HepG2 (cell line): ENCODE data around the gene TCERG1L. TPM values are rescaled to one million over a fixed set of nuclear protein-coding genes. Genes with fewer than 3 reads are reported as not detected.

Source experiments
- ATAC-seq: fragments of 200-7000 bp; cut with Tn5 transposase; 3 replicates; pipeline ENCODE4 v1.9.1; 2020; ENCODE audit warnings: mild to moderate bottlenecking, moderate library complexity
- BruUV-seq: library from RNA; stranded (reverse); fragments of 400-500 nt; replicated peaks from 2 replicates; lab custom pipeline; 2021; lab: Mats Ljungman, UMichigan
- CTCF ChIA-PET: fragments of 300-600 bp; formaldehyde crosslinking; extraction: SDS; loops from one replicate; lab custom pipeline; 2021; ENCODE audit warnings: low total read pairs, inconsistent platforms, low intra/inter-chr PET ratio; lab: Yijun Ruan, JAX
- POLR2A ChIA-PET: fragments of 350-600 bp; sonication (Branson Sonifier 250); formaldehyde crosslinking; loops from one replicate; lab custom pipeline; 2020; ENCODE audit warnings: antibody characterized with exemption, inconsistent platforms; lab: Yijun Ruan, JAX
- DNase-seq: peaks from one replicate; pipeline ENCODE4 v3.0.0-alpha.2; 2015; ENCODE audit warnings: low spot score
- FAIRE-seq: peaks from 3 replicates; lab custom pipeline; 2011; peaks lifted over from hg19 to GRCh38; lab: Jason Lieb, UNC
- H2AFZ ChIP-seq: one replicate; pipeline ENCODE4 v1.6.1; 2011; ENCODE audit warnings: low read length, inconsistent platforms
- H3K27ac ChIP-seq: fragments of 300-600 bp; 3 replicates; pipeline ENCODE4 v1.8.0; 2011; ENCODE audit warnings: mixed run types, mild to moderate bottlenecking, mixed read lengths, low read length, inconsistent platforms; ENCODE audit not compliant: insufficient read depth; ENCODE audit errors: extremely low read length
- H3K27me3 ChIP-seq, 2 experiments: fragments of 200-600 bp in 1 of 2; 2 replicates in 1 of 2; 3 replicates in 1 of 2; pipeline versions ENCODE4 v1.6.0 to v1.8.0; 2011; ENCODE audit warnings: low read length in 2 of 2, mild to moderate bottlenecking in 2 of 2, moderate library complexity in 2 of 2, inconsistent platforms in 1 of 2; ENCODE audit not compliant: insufficient read depth in 2 of 2, control insufficient read depth in 1 of 2
- H3K36me3 ChIP-seq, 2 experiments: fragments of 200-600 bp in 1 of 2; replicated peaks in 1 of 2; 2 replicates in 1 of 2; 3 replicates in 1 of 2; pipeline versions ENCODE4 v1.5.1 to v1.8.0; 2011; ENCODE audit warnings: low read length in 2 of 2, inconsistent platforms in 1 of 2; ENCODE audit not compliant: insufficient read depth in 2 of 2, control insufficient read depth in 1 of 2
- H3K4me1 ChIP-seq: 2 replicates; pipeline ENCODE4 v1.5.1; 2012; ENCODE audit warnings: low read length, inconsistent platforms; ENCODE audit not compliant: insufficient read depth
- H3K4me2 ChIP-seq: 2 replicates; pipeline ENCODE4 v1.6.0; 2011; ENCODE audit warnings: low read depth, low read length, inconsistent platforms
- H3K4me3 ChIP-seq, 3 experiments: fragments of 200-600 bp in 1 of 3; sonication (generic), shearing (Covaris generic) in 1 of 3; replicated peaks in 1 of 3; 2 replicates each; pipeline ENCODE4 v1.5.1; 2011 to 2016; ENCODE audit warnings: low read length in 3 of 3, inconsistent platforms in 2 of 3, low read depth in 2 of 3, mild to moderate bottlenecking in 2 of 3, control low read depth in 1 of 3, mixed read lengths in 1 of 3; ENCODE audit not compliant: insufficient read depth in 1 of 3
- H3K79me2 ChIP-seq: one replicate; pipeline ENCODE4 v1.6.1; 2011; ENCODE audit warnings: low read length, inconsistent platforms; ENCODE audit not compliant: insufficient read depth
- H3K9ac ChIP-seq: 2 replicates; pipeline ENCODE4 v1.6.0; 2011; ENCODE audit warnings: mild to moderate bottlenecking, low read depth, low read length, inconsistent platforms; ENCODE audit not compliant: insufficient read depth
- H3K9me3 ChIP-seq: 2 replicates; pipeline ENCODE4 v1.5.1; 2012; ENCODE audit warnings: mild to moderate bottlenecking, low read length
- H4K20me1 ChIP-seq: 2 replicates; pipeline ENCODE4 v1.6.0; 2011; ENCODE audit warnings: inconsistent platforms, mild to moderate bottlenecking, low read length, moderate library complexity; ENCODE audit not compliant: insufficient read depth
- RFX3 ChIP-seq: IDR thresholded peaks from 2 replicates; pipeline ENCODE4 v1.6.1; 2016; ENCODE audit warnings: missing biosample characterization, missing genetic modification reagents
- ZBTB20 ChIP-seq: sonication (generic); formaldehyde crosslinking; IDR thresholded peaks from 2 replicates; pipeline ENCODE4 v1.8.1; 2023; ENCODE audit warnings: missing genetic modification reagents, low read depth, mild to moderate bottlenecking, borderline replicate concordance
- ZNF607 ChIP-seq: sonication (generic); formaldehyde crosslinking; IDR thresholded peaks from 2 replicates; pipeline ENCODE4 v1.5.1; 2020; ENCODE audit warnings: missing genetic modification reagents, mild to moderate bottlenecking, borderline replicate concordance
- WGBS: methylation state at CpG from one replicate; pipeline ENCODE4 v1.1.6; 2017; ENCODE audit warnings: low lambda C conversion rate; 5-methylcytosine and 5-hydroxymethylcytosine counted together
- in situ Hi-C: cut with HindIII; loops from 2 replicates; pipeline ENCODE4 v1.10.0; 2017; ENCODE audit warnings: low pct_unique_long_range_greater_than_20kb; ENCODE audit not compliant: extremely low pct_ligation_motif_present
- intact Hi-C: fragments of 100-400 bp; cut with micrococcal nuclease; formaldehyde crosslinking; loops from one replicate; pipeline ENCODE4 v1.10.0; 2022; ENCODE audit not compliant: unreplicated experiment
- polyA plus RNA-seq, 8 experiments: library from polyadenylated mRNA; depleted of rRNA in 3 of 8; stranded (reverse) in 7 of 8; unstranded in 1 of 8; fragments of >200 nt; fragmentation: Illumina TruSeq in 4 of 8; extraction: Trizol in 4 of 8; gene quantifications; 2 replicates each; pipeline versions ENCODE4 v1.2.1 to v1.2.3, GENCODE V29; 2011 to 2016; ENCODE audit warnings: low read depth in 4 of 8, missing spikeins in 1 of 8, mixed read lengths in 1 of 8; ENCODE audit not compliant: insufficient read depth in 1 of 8
- total RNA-seq, 5 experiments: library from RNA; depleted of rRNA; stranded (reverse); fragments of >200 nt; fragmentation: Illumina TruSeq; extraction: Trizol; gene quantifications; 2 replicates each; pipeline ENCODE4 v1.2.3, GENCODE V29; 2016; ENCODE audit warnings: low read depth in 1 of 5
- TF ChIP-seq, protein P1 (sequence below): sonication (generic); formaldehyde crosslinking; IDR thresholded peaks from 2 replicates; pipeline ENCODE4 v1.9.0; 2021; ENCODE audit warnings: missing genetic modification reagents, borderline replicate concordance

TCERG1L gene
- total and polyA plus RNA-seq, 2 of the 13 experiments (the other 11 are each of a cell fraction or from before 2014, with no cell fraction given), result not detected

DNA sequence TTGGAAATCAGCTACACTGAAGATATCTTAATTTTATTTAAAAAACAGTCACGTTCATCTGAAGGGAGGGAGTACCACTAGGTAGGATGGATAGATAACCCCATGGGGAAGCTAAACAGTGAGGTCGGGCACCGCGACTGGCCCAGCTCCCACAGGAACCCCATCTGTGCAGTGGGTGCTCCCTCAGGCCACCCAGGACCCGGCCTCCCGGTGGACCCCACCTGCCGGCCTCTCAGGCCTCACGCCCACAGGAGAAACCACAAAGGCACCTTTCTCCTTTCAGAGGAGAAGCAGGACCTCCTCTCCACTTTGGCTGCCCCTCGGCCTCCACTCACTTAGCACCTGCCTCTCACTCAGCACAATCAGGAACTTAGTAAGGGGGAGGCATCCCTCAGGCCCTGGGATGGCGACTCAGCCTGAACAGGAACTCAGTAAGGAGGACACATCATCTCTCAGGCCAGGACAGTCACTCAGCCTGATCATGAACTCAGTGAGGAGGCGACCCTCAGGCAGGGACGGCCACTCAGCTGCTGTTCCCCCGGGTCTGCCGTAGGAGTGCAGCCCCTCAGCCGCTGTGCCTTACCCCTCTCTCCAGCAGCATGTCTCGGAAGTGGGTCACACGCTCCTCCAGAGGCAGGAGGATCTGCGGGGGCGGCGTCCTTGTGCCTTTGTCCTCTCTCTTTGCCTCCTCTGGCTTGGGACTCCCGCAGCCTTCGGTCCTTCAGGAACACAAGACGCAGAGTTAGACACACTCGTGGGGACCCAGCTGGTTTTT lies 195.1 kb downstream of the TCERG1L start:
- Histone ChIP-seq H2AFZ (no peak overlapping the region), H3K36me3 (no peaks in the 10 kb centered on the region)
- TF ChIP-seq, protein P1, sequence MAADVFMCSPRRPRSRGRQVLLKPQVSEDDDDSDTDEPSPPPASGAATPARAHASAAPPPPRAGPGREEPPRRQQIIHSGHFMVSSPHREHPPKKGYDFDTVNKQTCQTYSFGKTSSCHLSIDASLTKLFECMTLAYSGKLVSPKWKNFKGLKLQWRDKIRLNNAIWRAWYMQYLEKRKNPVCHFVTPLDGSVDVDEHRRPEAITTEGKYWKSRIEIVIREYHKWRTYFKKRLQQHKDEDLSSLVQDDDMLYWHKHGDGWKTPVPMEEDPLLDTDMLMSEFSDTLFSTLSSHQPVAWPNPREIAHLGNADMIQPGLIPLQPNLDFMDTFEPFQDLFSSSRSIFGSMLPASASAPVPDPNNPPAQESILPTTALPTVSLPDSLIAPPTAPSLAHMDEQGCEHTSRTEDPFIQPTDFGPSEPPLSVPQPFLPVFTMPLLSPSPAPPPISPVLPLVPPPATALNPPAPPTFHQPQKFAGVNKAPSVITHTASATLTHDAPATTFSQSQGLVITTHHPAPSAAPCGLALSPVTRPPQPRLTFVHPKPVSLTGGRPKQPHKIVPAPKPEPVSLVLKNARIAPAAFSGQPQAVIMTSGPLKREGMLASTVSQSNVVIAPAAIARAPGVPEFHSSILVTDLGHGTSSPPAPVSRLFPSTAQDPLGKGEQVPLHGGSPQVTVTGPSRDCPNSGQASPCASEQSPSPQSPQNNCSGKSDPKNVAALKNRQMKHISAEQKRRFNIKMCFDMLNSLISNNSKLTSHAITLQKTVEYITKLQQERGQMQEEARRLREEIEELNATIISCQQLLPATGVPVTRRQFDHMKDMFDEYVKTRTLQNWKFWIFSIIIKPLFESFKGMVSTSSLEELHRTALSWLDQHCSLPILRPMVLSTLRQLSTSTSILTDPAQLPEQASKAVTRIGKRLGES (CRISPR knock-in tag), result no peak
- TF ChIP-seq ZNF607 (CRISPR knock-in tag), result no peak
- TF ChIP-seq ZBTB20 (CRISPR knock-in tag), result no peak
- TF ChIP-seq RFX3, result no peak
- TF ChIP-seq, all 625 proteins: peak for 0
- POLR2A ChIA-PET, result no interaction called here
- no peaks in the 10 kb centered on the region for H4K20me1 ChIP-seq
- FAIRE-seq, result no peak
- no peak overlapping the region for H3K27ac ChIP-seq
- H3K79me2 ChIP-seq, result no peaks in the 10 kb centered on the region
- H3K4me2 ChIP-seq, result no peak overlapping the region
- H3K4me3 ChIP-seq, result no peak overlapping the region
- BruUV-seq, result no TSS peak
- intact Hi-C loops (no loop called here), in situ Hi-C loops (no loop called here)
- H3K9me3 ChIP-seq, result no peaks in the 10 kb centered on the region
- DNase-seq, result no peak
- no peaks in the 10 kb centered on the region for H3K4me1 ChIP-seq
- CTCF ChIA-PET, result no interaction called here
- H3K9ac ChIP-seq, result no peak overlapping the region
- H3K27me3 ChIP-seq, result peaks cover 3 to 72% of the 10 kb centered on the region in 2 experiments
- WGBS, result 17% methylated on average over 20 of the region's 24 CpGs
- no peak for ATAC-seq
